GM23338 (cell line): ENCODE measurements around the gene CTNND2. TPM values are rescaled to one million over a fixed set of nuclear protein-coding genes. Genes with fewer than 3 reads are reported as not detected.

Source experiments
- ATAC-seq: fragments of 200-7000 bp; cut with Tn5 transposase; 3 replicates; pipeline ENCODE4 v1.9.1; 2020
- DNase-seq: peaks from one replicate; pipeline ENCODE4 v3.0.0-alpha.2; 2015; ENCODE audit warnings: low spot score
- H2AFZ ChIP-seq: fragments of 200-600 bp; sonication (generic); 2 replicates; pipeline ENCODE4 v1.8.0; 2016; ENCODE audit warnings: antibody characterized with exemption, mild to moderate bottlenecking, moderate library complexity
- H3F3A ChIP-seq: fragments of 200-600 bp; sonication (generic); replicated peaks from 2 replicates; pipeline ENCODE4 v1.8.0; 2017; ENCODE audit warnings: antibody characterized with exemption, mixed run types, low read depth
- H3K27ac ChIP-seq: fragments of 200-600 bp; sonication (generic); 2 replicates; pipeline ENCODE4 v1.6.1; 2016; ENCODE audit warnings: low read depth
- H3K27me3 ChIP-seq: fragments of 200-600 bp; sonication (generic); 2 replicates; pipeline ENCODE4 v1.8.0; 2016; ENCODE audit warnings: mild to moderate bottlenecking, mixed run types, moderate library complexity; ENCODE audit not compliant: insufficient read depth
- H3K36me3 ChIP-seq: fragments of 200-600 bp; sonication (generic); 2 replicates; pipeline ENCODE4 v1.8.0; 2016; ENCODE audit warnings: mild to moderate bottlenecking; ENCODE audit not compliant: insufficient read depth
- H3K4me1 ChIP-seq: fragments of 200-600 bp; sonication (generic); 2 replicates; pipeline ENCODE4 v1.8.0; 2016; ENCODE audit warnings: mild to moderate bottlenecking, moderate library complexity; ENCODE audit not compliant: insufficient read depth
- H3K4me2 ChIP-seq: fragments of 200-600 bp; sonication (generic); 2 replicates; pipeline ENCODE4 v1.7.1; 2017; ENCODE audit warnings: mixed run types
- H3K4me3 ChIP-seq: fragments of 200-600 bp; sonication (generic); 2 replicates; pipeline ENCODE4 v1.6.1; 2016; ENCODE audit warnings: mixed run types
- H3K79me2 ChIP-seq: fragments of 200-600 bp; sonication (generic); replicated peaks from 2 replicates; pipeline ENCODE4 v1.8.0; 2017; ENCODE audit warnings: mild to moderate bottlenecking; ENCODE audit not compliant: insufficient read depth
- H3K9me2 ChIP-seq: fragments of 200-600 bp; sonication (generic); 2 replicates; pipeline ENCODE4 v1.8.0; 2017; ENCODE audit not compliant: insufficient read depth
- H4K20me1 ChIP-seq: fragments of 200-600 bp; sonication (generic); replicated peaks from 2 replicates; pipeline ENCODE4 v1.8.0; 2017; ENCODE audit warnings: mild to moderate bottlenecking; ENCODE audit not compliant: insufficient read depth
- H3K27ac Mint-ChIP-seq: 2 replicates; pipeline ENCODE4 v1.8.0; 2020; ENCODE audit warnings: inconsistent platforms, mild to moderate bottlenecking, moderate library complexity, mixed read lengths
- H3K27me3 Mint-ChIP-seq: 3 replicates; pipeline ENCODE4 v1.8.0; 2022; ENCODE audit warnings: low read depth, mild to moderate bottlenecking, moderate library complexity, mixed read lengths, inconsistent platforms; ENCODE audit not compliant: insufficient read depth, poor library complexity
- H3K36me3 Mint-ChIP-seq: 3 replicates; pipeline ENCODE4 v1.8.0; 2021; ENCODE audit warnings: low read depth, mild to moderate bottlenecking, inconsistent platforms, moderate library complexity, mixed read lengths
- H3K4me1 Mint-ChIP-seq: 3 replicates; pipeline ENCODE4 v1.8.0; 2020; ENCODE audit warnings: mild to moderate bottlenecking, inconsistent platforms, mixed read lengths
- H3K4me3 Mint-ChIP-seq: 3 replicates; pipeline ENCODE4 v1.8.0; 2021; ENCODE audit warnings: moderate library complexity, mild to moderate bottlenecking, inconsistent platforms, mixed read lengths
- H3K9me3 Mint-ChIP-seq: 3 replicates; pipeline ENCODE4 v1.8.0; 2020; ENCODE audit warnings: moderate library complexity, mild to moderate bottlenecking, inconsistent platforms, mixed read lengths
- CREB1 ChIP-seq: fragments of 250-450 bp; sonication (Bioruptor Pico); IDR thresholded peaks from 2 replicates; pipeline ENCODE4 v1.5.0; 2020; ENCODE audit warnings: low read depth, mild to moderate bottlenecking, moderate library complexity
- CTCF ChIP-seq, 2 experiments: fragments of 200-600 bp in 1 of 2; sonication (generic) in 1 of 2; conservative IDR thresholded peaks; 2 replicates each; pipeline versions ENCODE4 v1.5.1 to v1.6.1; 2016 to 2017; ENCODE audit warnings: antibody characterized with exemption in 2 of 2, low read depth in 2 of 2, mild to moderate bottlenecking in 2 of 2, moderate library complexity in 1 of 2
- ETS1 ChIP-seq: IDR thresholded peaks from 2 replicates; pipeline ENCODE4 v1.6.1; 2016; ENCODE audit warnings: antibody characterized with exemption
- EZH2 ChIP-seq: fragments of 200-600 bp; sonication (generic); IDR thresholded peaks from one replicate; pipeline ENCODE4 v1.8.0; 2017; ENCODE audit warnings: antibody characterized with exemption, mild to moderate bottlenecking, low read depth; ENCODE audit not compliant: unreplicated experiment
- EZH2phosphoT487 ChIP-seq: fragments of 200-600 bp; sonication (generic); IDR thresholded peaks from one replicate; pipeline ENCODE4 v1.8.1; 2018; ENCODE audit warnings: antibody characterized with exemption; ENCODE audit not compliant: unreplicated experiment
- JUNB ChIP-seq: IDR thresholded peaks from one replicate; pipeline ENCODE4 v1.6.1; 2016; ENCODE audit warnings: antibody characterized with exemption; ENCODE audit not compliant: unreplicated experiment
- NANOG ChIP-seq: IDR thresholded peaks from 2 replicates; pipeline ENCODE4 v1.6.1; 2016; ENCODE audit warnings: antibody characterized with exemption, borderline replicate concordance
- POLR2AphosphoS5 ChIP-seq: IDR thresholded peaks from 2 replicates; pipeline ENCODE4 v1.6.1; 2016; ENCODE audit warnings: antibody characterized with exemption, low read depth
- STAT1 ChIP-seq: IDR thresholded peaks from one replicate; pipeline ENCODE4 v1.6.1; 2016; ENCODE audit warnings: antibody characterized with exemption; ENCODE audit not compliant: unreplicated experiment
- ZNF114 ChIP-seq: fragments of 250-450 bp; sonication (Bioruptor Pico); IDR thresholded peaks from 2 replicates; pipeline ENCODE4 v1.5.0; 2020; ENCODE audit warnings: mild to moderate bottlenecking, moderate library complexity
- ZNF331 ChIP-seq: fragments of 250-450 bp; sonication (Bioruptor Pico); IDR thresholded peaks from 2 replicates; pipeline ENCODE4 v1.5.0; 2020; ENCODE audit warnings: low read depth, mild to moderate bottlenecking, moderate library complexity
- ZNF462 ChIP-seq: fragments of 250-450 bp; sonication (Bioruptor Pico); IDR thresholded peaks from 2 replicates; pipeline ENCODE4 v1.5.0; 2020; ENCODE audit warnings: mild to moderate bottlenecking, moderate library complexity
- polyA plus RNA-seq: library from polyadenylated mRNA; unstranded; fragments of >200 nt; fragmentation: Nextera tagmentation; extraction: Ambion mirVana; gene quantifications from 2 replicates; pipeline ENCODE4 v1.2.1, GENCODE V29; 2016
- total RNA-seq: library from RNA; depleted of rRNA; stranded (reverse); fragments of >200 nt; shearing (Covaris generic); gene quantifications from 2 replicates; pipeline ENCODE4 v1.2.3, GENCODE V29; 2014
- TF ChIP-seq, protein P1 (sequence below): IDR thresholded peaks from one replicate; pipeline ENCODE4 v1.6.1; 2018; ENCODE audit warnings: antibody characterized with exemption; ENCODE audit not compliant: unreplicated experiment

The CTNND2 gene
- total and polyA plus RNA-seq, 2 experiments from 2014 or later = 5.1 to 7.0 TPM

DNA sequence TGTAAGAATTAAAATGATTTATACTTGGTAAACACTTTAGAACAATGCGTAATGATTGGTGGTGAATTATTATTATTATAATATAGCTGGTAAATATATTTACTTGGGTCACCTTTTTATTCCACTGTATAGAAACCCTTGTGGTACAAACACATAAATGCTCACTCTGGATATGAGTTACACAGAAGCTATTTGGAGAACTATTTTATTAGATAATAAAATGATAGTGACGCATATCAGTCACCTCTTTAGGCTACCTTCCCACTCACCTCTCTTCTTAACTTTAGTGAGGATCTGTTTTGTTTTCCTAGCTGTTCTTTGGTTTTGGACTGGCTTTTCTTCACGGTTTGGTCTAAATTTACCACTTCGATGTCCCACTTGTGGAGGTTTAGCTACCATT is 605.4 kb downstream of the CTNND2 start:
- no peaks in the 10 kb centered on the region for H3K36me3 Mint-ChIP-seq

More for the DNA sequence above, 605.4 kb downstream of the CTNND2 start:
- no peaks in the 10 kb centered on the region for H3K9me3 Mint-ChIP-seq
- H3K4me1 Mint-ChIP-seq = no peaks in the 10 kb centered on the region
- H2AFZ ChIP-seq = no peak overlapping the region
- TF ChIP-seq CREB1 (CRISPR knock-in tag) (no peak), POLR2AphosphoS5 (no peak), ZNF114 (no peak), ETS1 (no peak), JUNB (no peak), NANOG (no peak), ZNF462 (no peak), EZH2 (no peak), CTCF (conservative IDR thresholded peaks at IDR 0.05; ENCODE audit: low read depth in 2 of 2) (no peak), EZH2phosphoT487 (no peak), ZNF331 (no peak), STAT1 (no peak)
- TF ChIP-seq, protein P1, sequence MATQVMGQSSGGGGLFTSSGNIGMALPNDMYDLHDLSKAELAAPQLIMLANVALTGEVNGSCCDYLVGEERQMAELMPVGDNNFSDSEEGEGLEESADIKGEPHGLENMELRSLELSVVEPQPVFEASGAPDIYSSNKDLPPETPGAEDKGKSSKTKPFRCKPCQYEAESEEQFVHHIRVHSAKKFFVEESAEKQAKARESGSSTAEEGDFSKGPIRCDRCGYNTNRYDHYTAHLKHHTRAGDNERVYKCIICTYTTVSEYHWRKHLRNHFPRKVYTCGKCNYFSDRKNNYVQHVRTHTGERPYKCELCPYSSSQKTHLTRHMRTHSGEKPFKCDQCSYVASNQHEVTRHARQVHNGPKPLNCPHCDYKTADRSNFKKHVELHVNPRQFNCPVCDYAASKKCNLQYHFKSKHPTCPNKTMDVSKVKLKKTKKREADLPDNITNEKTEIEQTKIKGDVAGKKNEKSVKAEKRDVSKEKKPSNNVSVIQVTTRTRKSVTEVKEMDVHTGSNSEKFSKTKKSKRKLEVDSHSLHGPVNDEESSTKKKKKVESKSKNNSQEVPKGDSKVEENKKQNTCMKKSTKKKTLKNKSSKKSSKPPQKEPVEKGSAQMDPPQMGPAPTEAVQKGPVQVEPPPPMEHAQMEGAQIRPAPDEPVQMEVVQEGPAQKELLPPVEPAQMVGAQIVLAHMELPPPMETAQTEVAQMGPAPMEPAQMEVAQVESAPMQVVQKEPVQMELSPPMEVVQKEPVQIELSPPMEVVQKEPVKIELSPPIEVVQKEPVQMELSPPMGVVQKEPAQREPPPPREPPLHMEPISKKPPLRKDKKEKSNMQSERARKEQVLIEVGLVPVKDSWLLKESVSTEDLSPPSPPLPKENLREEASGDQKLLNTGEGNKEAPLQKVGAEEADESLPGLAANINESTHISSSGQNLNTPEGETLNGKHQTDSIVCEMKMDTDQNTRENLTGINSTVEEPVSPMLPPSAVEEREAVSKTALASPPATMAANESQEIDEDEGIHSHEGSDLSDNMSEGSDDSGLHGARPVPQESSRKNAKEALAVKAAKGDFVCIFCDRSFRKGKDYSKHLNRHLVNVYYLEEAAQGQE = no peak
- H3K4me3 ChIP-seq = no peak overlapping the region
- no peaks in the 10 kb centered on the region for H4K20me1 ChIP-seq
- no peaks in the 10 kb centered on the region for H3K27me3 Mint-ChIP-seq
- no peak overlapping the region for H3K27ac Mint-ChIP-seq
- H3K4me1 ChIP-seq = no peaks in the 10 kb centered on the region
- H3K4me3 Mint-ChIP-seq = no peak overlapping the region
- no peak overlapping the region for H3K4me2 ChIP-seq
- no peaks in the 10 kb centered on the region for H3K27me3 ChIP-seq
- H3F3A ChIP-seq = no peaks in the 10 kb centered on the region
- no peak for ATAC-seq
- no peak for DNase-seq
- no peaks in the 10 kb centered on the region for H3K36me3 ChIP-seq
- H3K27ac ChIP-seq = no peak overlapping the region
- H3K9me2 ChIP-seq = 0 out of 2 replicates have a peak, but pooled peaks cover 3% of the 10 kb centered on the region
- no peaks in the 10 kb centered on the region for H3K79me2 ChIP-seq
